Astrocyte of the spinal cord (primary cell): ENCODE data around the gene PIGT.

ENCODE experiments used
- DNase-seq: peaks from one replicate; pipeline ENCODE4 v3.0.0; 2011; ENCODE audit warnings: low read depth, low spot score
- H3K4me3 ChIP-seq: 2 replicates; pipeline ENCODE4 v1.5.1; 2011; ENCODE audit warnings: low read depth, mild to moderate bottlenecking, low read length, moderate library complexity
- in situ Hi-C: cut with HindIII; loops from 2 replicates; pipeline ENCODE4 v1.10.0; 2017; ENCODE audit warnings: low sequenced_read_pairs
- TF ChIP-seq, protein P1 (sequence below): IDR thresholded peaks from 2 replicates; pipeline ENCODE4 v1.5.1; 2012; ENCODE audit warnings: low read depth, mild to moderate bottlenecking, low read length, inconsistent platforms

PIGT gene

GRCh38 chr20:45415822-45416637, at the start of gene PIGT:
TSS of gene PIGT (plus strand) at chr20:45416141. CDS start at chr20:45416157, 16 bp downstream.
- DNase-seq = peak; percentile 82
- in situ Hi-C loops = no loop called here
- TF ChIP-seq, protein P1, sequence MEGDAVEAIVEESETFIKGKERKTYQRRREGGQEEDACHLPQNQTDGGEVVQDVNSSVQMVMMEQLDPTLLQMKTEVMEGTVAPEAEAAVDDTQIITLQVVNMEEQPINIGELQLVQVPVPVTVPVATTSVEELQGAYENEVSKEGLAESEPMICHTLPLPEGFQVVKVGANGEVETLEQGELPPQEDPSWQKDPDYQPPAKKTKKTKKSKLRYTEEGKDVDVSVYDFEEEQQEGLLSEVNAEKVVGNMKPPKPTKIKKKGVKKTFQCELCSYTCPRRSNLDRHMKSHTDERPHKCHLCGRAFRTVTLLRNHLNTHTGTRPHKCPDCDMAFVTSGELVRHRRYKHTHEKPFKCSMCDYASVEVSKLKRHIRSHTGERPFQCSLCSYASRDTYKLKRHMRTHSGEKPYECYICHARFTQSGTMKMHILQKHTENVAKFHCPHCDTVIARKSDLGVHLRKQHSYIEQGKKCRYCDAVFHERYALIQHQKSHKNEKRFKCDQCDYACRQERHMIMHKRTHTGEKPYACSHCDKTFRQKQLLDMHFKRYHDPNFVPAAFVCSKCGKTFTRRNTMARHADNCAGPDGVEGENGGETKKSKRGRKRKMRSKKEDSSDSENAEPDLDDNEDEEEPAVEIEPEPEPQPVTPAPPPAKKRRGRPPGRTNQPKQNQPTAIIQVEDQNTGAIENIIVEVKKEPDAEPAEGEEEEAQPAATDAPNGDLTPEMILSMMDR = no peak
- H3K4me3 ChIP-seq = peak within 1 kb of the TSS; percentile 95

- DNase-seq = no peak
- in situ Hi-C loops = no loop called here
- TF ChIP-seq, protein P1 = no peak
- H3K4me3 ChIP-seq = no peak overlapping the region
These were observed 49.7 kb upstream of the PIGT start for GRCh38 chr20:45366192-45366591.

GRCh38 chr20:45366631-45367030, 49.3 kb upstream of the PIGT start:
- TF ChIP-seq, protein P1 = no peak
- in situ Hi-C loops = no loop called here
- DNase-seq = no peak
- H3K4me3 ChIP-seq = no peak overlapping the region

GRCh38 chr20:45367126-45367525, 48.8 kb upstream of the PIGT start:
- no peak for DNase-seq
- no peak overlapping the region for H3K4me3 ChIP-seq
- in situ Hi-C loops = no loop called here
- TF ChIP-seq, protein P1 = no peak

- no peak overlapping the region for H3K4me3 ChIP-seq
- no peak for DNase-seq
- TF ChIP-seq, protein P1 = no peak
- in situ Hi-C loops = no loop called here
These were observed 47.5 kb upstream of the PIGT start for GRCh38 chr20:45368221-45368980.

GRCh38 chr20:45370571-45371160, 45.3 kb upstream of the PIGT start:
- DNase-seq = no peak
- in situ Hi-C loops = no loop called here
- TF ChIP-seq, protein P1 = no peak
- no peak overlapping the region for H3K4me3 ChIP-seq
